ENCODE measurements around the gene ABL1.

GRCh38 chr9:130856474-130856873 lies 21.4 kb downstream of the ABL1 start:
- TF ChIP-seq FOXM1 (IDR thresholded peaks at IDR 0.05; ENCODE audit: borderline replicate concordance) (no peak), SUZ12 (IDR thresholded peaks at IDR 0.05) (no peak), FOXA1 (IDR thresholded peaks at IDR 0.05) (no peak), ZNF384 (IDR thresholded peaks at IDR 0.05) (no peak)
